Activated T-cell treated with anti-CD3 and anti-CD28 coated beads, Interleukin-2, amount 50 U/mL, for 24 hours (primary cell): ENCODE results near the gene NHSL2.
"Not testable (repeated sequence)": the region's sequence is repeated elsewhere in the genome, so short reads cannot be mapped to it uniquely, and the experiment has no call there.

Source experiments
- DNase-seq: peaks from one replicate; pipeline ENCODE4 v3.0.0-alpha.2; 2020
- H3K27ac Mint-ChIP-seq: 2 replicates; pipeline ENCODE4 v1.8.0; 2020; ENCODE audit warnings: mild to moderate bottlenecking, mixed read lengths
- H3K27me3 Mint-ChIP-seq: 2 replicates; pipeline ENCODE4 v1.8.0; 2020; ENCODE audit warnings: mixed read lengths
- H3K36me3 Mint-ChIP-seq: 2 replicates; pipeline ENCODE4 v1.8.0; 2020; ENCODE audit warnings: low read depth, mixed read lengths
- H3K4me1 Mint-ChIP-seq: 2 replicates; pipeline ENCODE4 v1.8.0; 2020; ENCODE audit warnings: low read depth, mixed read lengths
- H3K4me3 Mint-ChIP-seq: 2 replicates; pipeline ENCODE4 v1.8.0; 2020; ENCODE audit warnings: mild to moderate bottlenecking, moderate library complexity, mixed read lengths
- H3K9me3 Mint-ChIP-seq: 2 replicates; pipeline ENCODE4 v1.8.0; 2020; ENCODE audit warnings: mixed read lengths

NHSL2 gene

DNA sequence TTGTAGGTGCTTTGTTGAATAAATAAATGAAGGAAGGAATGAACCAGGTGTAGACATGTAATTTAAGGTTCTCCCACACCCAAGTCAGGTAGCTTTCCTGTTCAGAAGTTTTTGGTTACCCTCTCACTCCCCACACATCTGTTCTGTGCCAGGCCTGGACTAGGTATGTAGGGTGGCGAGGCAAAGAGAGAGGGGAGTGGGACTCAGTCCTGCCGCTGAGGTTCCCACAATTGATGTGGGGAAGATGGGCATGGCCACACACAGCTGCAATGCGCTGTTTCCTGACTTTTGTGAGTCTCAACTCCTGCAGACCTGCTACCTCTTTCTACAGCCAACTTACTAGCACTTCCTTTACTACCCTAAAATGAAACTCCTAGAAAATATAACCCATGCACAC lies 132.2 kb downstream of the NHSL2 start:
- no peak for DNase-seq
- H3K9me3 Mint-ChIP-seq, result no peaks in the 10 kb centered on the region
- H3K36me3 Mint-ChIP-seq, result no peaks in the 10 kb centered on the region
- H3K4me1 Mint-ChIP-seq, result peaks cover 18% of the 10 kb centered on the region
- no peak overlapping the region for H3K4me3 Mint-ChIP-seq
- peaks cover 53% of the 10 kb centered on the region for H3K27me3 Mint-ChIP-seq
- H3K27ac Mint-ChIP-seq, result no peak overlapping the region

DNA sequence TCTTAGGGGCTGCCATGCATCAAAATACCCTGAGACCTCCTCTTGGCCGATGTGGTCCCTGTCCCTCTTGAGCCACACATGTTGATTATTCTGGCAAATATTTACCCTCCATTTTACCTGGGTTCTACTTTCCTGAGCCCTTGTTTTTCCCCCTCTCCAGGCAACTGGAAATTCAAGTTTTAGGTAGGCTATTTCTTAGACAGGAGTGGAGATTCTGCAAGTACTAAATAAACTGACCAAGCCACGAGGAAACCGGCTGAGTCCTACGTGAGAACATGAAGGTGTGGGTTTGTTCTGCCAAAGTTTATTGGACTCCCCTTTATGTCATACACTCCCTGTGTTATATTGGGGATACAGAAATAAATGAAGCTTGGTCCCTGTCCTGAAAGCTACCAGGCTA lies 133.0 kb downstream of the NHSL2 start:
- no peak for DNase-seq
- peaks cover 56% of the 10 kb centered on the region for H3K27me3 Mint-ChIP-seq
- H3K4me3 Mint-ChIP-seq, result no peak overlapping the region
- peaks cover 18% of the 10 kb centered on the region for H3K4me1 Mint-ChIP-seq
- no peak overlapping the region for H3K27ac Mint-ChIP-seq
- no peaks in the 10 kb centered on the region for H3K36me3 Mint-ChIP-seq
- H3K9me3 Mint-ChIP-seq, result no peaks in the 10 kb centered on the region

DNA sequence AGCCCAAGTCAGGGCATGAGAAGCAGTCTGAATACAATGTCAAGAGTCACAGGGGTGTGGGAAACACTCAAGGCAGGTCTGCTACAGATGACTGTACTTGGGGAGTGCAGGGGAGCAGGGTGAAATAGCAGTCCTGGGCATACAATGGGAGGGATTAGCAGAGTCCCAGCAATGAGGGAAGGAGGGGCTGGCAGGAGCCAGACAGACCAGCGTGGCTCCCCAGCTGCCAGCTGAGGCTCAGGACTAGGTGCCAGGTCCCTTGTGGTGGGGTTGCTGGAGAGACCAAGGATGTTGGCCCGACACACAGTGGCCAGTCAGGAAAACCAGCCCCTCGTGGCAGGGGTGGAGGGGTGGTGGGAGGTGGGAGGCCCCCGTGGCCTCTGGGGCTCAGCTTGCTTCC lies 134.5 kb downstream of the NHSL2 start:
- no peak for DNase-seq
- H3K27ac Mint-ChIP-seq, result no peak overlapping the region
- H3K4me3 Mint-ChIP-seq, result no peak overlapping the region
- H3K36me3 Mint-ChIP-seq, result no peaks in the 10 kb centered on the region
- H3K9me3 Mint-ChIP-seq, result no peaks in the 10 kb centered on the region
- peaks cover 18% of the 10 kb centered on the region for H3K4me1 Mint-ChIP-seq
- peaks cover 52% of the 10 kb centered on the region for H3K27me3 Mint-ChIP-seq

DNA sequence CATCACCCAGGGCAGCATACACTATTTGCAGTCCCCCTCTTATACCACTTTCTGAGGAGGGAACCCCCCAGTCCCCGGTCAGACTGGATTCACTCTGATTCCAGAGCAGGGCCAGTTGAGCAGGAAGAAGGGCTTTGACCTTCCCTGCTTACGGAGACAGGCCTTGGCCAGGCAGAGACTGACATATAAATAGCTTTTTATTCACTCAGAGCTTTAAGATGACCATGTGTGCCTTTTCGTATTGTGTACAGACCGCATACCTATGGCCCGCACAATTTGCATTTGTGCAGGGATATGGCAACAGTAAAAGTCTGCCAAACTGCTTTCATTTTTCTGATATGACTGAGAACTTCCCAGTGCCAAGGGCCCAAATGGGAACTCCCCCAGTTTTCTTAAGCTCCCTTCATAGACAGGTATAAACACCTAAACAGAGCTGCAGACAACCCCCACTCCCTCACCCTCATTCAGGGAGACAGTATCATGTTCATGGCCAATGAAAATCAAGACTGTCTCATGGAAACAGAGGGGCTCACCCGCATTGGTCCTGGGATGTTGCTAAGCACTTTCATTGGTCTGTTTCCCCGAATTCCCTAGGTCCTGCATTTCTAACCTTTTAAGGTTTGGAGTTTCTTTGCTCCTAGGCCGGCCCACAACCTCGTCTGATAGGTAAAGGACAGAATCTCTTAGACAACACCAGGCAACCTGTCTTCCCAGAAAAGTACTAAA lies 135.1 kb downstream of the NHSL2 start:
- Mint-ChIP-seq H3K36me3 (no peaks in the 10 kb centered on the region), H3K9me3 (no peaks in the 10 kb centered on the region)

DNA sequence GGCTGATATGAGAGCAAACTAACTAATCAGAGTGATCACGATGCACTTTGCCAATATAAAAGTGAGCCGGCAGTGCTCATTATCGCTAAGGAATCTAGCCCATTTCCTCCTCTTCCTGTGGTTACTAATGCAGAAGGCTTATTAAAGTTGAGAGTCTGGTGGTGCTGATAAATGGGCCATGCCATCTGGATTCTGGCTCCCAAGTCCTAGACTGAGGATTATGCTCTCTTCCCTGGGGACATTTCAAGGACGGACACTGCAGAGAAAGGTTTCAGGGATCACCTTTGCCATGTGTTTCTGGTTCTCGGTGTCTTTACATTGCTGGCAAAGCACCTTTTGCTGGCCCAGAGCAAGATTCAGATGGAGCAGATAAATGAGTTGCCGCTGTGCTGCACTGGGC lies 135.8 kb downstream of the NHSL2 start:
- Mint-ChIP-seq H3K36me3 (no peaks in the 10 kb centered on the region), H3K4me1 (peaks cover 18% of the 10 kb centered on the region), H3K4me3 (no peak overlapping the region), H3K9me3 (no peaks in the 10 kb centered on the region), H3K27ac (no peak overlapping the region), H3K27me3 (peaks cover 50% of the 10 kb centered on the region)
- DNase-seq, result no peak

More for the DNA sequence above, 135.1 kb downstream of the NHSL2 start:
- Mint-ChIP-seq H3K4me3 (no peak overlapping the region), H3K27me3 (peaks cover 49% of the 10 kb centered on the region), H3K4me1 (peaks cover 18% of the 10 kb centered on the region), H3K27ac (no peak overlapping the region)
- no peak for DNase-seq

DNA sequence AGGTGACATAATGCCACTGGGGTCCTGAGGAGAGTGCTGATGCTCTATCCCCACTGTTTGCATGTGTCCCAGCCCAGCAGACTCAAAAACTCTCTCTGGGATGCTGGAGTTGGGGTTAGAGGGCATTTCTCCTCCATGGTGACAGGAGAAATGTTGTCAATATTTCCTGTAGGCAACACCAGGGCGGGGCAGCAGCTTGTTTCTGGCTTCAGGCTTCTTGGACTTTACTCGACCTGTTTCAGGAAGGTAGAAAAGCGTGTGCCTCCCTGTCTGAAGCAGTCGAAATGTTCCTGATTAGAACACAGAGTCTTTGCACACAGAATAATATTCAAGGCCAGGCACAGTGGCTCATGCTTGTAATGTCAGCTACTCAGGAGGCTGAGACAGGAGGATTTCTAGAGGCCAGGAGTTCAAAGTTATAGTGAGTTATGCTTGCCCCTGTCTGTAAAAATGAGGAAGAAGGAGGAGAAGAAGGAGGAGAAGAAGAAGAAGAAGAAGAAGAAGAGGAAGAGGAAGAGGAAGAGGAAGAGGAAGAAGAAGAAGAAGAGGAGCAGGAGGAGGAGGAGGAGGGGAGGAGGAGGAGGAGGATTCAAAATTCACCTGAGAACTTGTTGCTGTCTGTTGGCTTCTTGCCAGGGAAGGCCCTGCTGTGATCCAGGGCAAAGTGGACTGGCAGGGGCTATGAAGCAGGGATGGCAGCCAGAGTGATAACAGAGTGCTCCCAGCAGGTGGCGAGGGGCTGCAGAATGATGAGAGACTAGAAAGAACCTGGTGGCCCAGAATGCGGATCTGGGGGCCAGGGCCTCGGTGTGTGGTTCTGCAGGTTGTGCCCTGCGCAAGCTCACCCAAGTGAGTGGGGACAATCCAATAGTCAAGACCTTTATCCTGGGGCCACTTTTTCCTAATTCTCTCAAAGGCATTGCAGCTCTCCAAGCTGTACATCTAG lies 138.1 kb downstream of the NHSL2 start:
- H3K4me1 Mint-ChIP-seq, result peaks cover 16% of the 10 kb centered on the region
- no peak for DNase-seq
- no peaks in the 10 kb centered on the region for H3K36me3 Mint-ChIP-seq
- no peaks in the 10 kb centered on the region for H3K9me3 Mint-ChIP-seq
- H3K27me3 Mint-ChIP-seq, result peaks cover 53% of the 10 kb centered on the region
- no peak overlapping the region for H3K27ac Mint-ChIP-seq
- H3K4me3 Mint-ChIP-seq, result no peak overlapping the region

DNA sequence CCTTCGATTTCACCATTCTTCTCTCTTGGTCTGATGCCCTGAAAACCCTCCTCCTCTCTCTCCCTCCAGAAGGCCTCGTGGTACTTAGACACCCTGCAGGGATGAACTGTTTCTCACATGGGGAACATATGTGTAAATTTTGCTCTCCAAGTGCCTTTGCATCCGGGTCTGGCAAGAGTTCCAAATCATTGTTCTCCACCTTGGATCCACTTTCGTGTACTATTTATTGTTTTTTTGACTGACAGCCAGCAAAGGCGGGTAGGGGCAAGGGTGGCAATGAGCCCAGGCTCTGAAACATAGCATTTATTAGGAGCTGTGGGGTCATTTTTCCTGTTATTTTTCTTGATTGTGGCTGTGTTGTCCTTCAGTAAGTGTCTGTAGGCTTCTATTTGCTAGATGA lies 139.4 kb downstream of the NHSL2 start:
- H3K9me3 Mint-ChIP-seq, result no peaks in the 10 kb centered on the region
- no peak overlapping the region for H3K4me3 Mint-ChIP-seq
- no peaks in the 10 kb centered on the region for H3K36me3 Mint-ChIP-seq
- peaks cover 55% of the 10 kb centered on the region for H3K27me3 Mint-ChIP-seq
- no peak for DNase-seq
- peaks cover 15% of the 10 kb centered on the region for H3K4me1 Mint-ChIP-seq
- no peak overlapping the region for H3K27ac Mint-ChIP-seq

DNA sequence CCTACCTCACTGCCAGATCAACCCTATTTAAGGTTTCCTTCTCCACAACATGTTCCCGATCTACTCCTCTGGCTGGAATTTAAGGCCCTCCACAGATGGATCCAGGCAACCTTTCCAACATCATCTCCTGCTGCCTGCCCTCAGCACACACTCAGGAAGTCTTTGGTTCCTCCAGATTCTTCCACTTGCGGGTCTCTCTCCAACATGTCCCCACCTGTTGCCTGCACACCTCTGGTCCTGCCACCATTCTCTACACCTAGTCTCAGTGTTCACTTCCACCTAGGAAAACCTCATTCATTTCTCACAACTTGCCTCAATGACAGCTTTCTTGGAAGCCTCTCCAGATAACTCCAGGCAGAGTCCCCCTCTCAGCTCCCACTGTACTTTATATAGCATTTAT lies 140.9 kb downstream of the NHSL2 start:
- no peak overlapping the region for H3K27ac Mint-ChIP-seq
- H3K27me3 Mint-ChIP-seq, result peaks cover 54% of the 10 kb centered on the region
- peaks cover 6% of the 10 kb centered on the region for H3K4me1 Mint-ChIP-seq
- DNase-seq, result no peak
- no peaks in the 10 kb centered on the region for H3K9me3 Mint-ChIP-seq
- no peaks in the 10 kb centered on the region for H3K36me3 Mint-ChIP-seq
- H3K4me3 Mint-ChIP-seq, result no peak overlapping the region

DNA sequence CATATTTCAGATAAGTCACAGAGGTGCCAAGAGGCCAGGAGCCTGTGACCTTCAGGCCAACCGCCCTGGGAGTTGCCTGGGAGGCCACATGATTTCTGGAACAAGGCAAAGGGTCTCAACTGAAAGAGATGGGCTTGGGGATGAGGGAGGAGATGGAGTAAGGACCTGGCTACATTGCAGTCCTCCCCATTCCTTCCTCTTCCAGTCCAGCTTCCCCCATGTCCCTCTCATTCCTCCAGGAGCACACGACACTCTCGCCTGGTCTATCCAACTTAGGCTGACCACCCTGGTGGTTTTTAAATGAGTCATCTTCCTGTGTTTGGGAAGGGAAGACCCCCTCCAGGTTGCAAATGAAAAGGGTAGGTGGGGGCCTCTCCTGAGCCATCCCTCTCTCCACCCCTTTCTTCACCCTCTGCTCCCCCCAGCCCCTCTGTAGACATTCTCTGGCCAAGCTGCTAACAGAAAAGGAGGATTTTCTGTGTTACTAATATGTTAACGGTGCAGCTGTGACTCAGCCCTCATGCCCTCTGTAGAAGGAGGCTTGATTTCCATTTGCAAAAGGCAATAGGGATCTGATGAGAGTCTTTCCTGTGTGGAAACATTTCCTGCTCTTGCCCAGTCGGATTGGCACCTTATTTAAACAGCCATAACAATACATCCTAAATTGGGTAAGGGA lies 141.9 kb downstream of the NHSL2 start:
- no peak for DNase-seq
- Mint-ChIP-seq H3K4me3 (no peak overlapping the region), H3K4me1 (no peaks in the 10 kb centered on the region), H3K27ac (no peak overlapping the region), H3K27me3 (peaks cover 64% of the 10 kb centered on the region), H3K36me3 (no peaks in the 10 kb centered on the region), H3K9me3 (no peaks in the 10 kb centered on the region)

DNA sequence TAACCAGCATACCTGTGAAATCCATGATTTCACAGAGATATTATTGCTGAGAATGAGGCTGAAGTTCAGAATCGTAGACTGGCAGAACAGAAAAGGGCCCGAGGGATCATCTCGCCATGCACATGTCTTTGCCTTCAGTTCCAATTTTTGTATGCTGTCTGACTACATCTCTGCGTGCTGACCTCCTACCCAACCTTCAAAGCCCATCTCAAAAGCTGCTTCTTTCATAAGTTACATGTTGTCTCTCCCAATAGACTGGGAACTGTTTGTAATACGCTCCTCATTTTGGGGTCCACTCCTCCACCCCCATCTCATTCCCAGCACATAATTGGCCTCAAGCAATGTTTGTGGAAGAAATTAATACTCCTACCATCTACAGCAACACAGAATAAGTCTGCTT lies 142.9 kb downstream of the NHSL2 start:
- Mint-ChIP-seq H3K4me1 (no peaks in the 10 kb centered on the region), H3K27ac (no peak overlapping the region), H3K4me3 (no peak overlapping the region), H3K9me3 (no peaks in the 10 kb centered on the region), H3K36me3 (no peaks in the 10 kb centered on the region), H3K27me3 (peaks cover 65% of the 10 kb centered on the region)
- DNase-seq, result no peak

DNA sequence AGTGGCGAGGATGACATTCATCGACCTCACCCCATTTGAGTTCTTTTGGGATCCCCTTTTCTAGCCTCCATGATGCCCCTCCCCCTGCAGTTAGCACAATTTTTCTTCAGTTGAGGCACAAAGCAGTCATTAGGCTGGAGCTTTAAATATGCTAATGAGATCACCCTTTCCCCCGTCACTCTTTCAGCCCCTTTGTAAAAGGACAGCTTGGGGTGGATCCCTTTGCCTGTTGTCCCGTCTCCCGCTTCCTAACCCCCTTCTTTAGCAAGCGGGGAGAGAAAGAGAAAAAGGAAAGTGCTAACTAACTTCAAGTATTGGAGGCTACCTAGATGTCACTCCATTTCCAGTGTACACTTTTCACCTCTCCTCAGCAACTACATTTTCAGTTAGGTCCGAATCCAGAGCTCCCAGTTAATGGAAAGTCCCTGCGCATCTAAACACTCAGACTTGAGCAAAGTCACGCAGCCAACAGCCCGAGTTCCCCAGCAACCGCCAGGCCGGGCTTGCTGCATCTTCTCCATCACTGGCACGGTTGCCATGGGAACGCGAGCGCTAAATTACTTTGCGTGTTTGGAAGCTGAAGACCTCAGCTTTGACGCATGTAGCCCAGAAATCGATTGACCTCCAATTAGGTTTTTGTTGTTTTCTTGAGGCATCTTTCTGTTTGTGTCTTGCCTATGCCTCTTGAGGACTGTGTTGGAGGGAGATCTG lies 144.3 kb downstream of the NHSL2 start:
- H3K27me3 Mint-ChIP-seq, result peaks cover 71% of the 10 kb centered on the region
- H3K4me3 Mint-ChIP-seq, result no peak overlapping the region
- no peak overlapping the region for H3K27ac Mint-ChIP-seq

DNA sequence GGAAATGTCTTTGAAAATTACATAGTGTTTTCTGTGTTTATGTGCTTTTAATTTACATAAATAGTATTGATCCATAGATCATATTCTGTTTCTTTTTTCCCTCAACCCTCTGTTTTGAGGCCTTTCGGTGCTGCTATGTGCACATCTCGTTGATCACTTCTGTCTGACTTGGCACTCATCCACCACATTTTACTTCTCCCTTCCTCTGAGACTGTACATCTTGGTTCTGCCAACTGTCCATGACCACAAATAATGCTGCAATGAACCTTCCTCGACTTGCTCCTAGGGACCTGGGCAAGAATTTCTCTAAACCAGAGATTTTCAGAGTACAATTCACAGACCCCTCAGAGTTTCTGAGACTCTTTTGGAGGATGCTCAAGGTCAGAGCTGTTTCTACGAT lies 146.7 kb downstream of the NHSL2 start:
- no peak overlapping the region for H3K4me3 Mint-ChIP-seq
- H3K27ac Mint-ChIP-seq, result no peak overlapping the region
- no peaks in the 10 kb centered on the region for H3K36me3 Mint-ChIP-seq
- H3K4me1 Mint-ChIP-seq, result no peaks in the 10 kb centered on the region
- peaks cover 73% of the 10 kb centered on the region for H3K27me3 Mint-ChIP-seq
- no peak for DNase-seq
- no peaks in the 10 kb centered on the region for H3K9me3 Mint-ChIP-seq

More for the DNA sequence above, 144.3 kb downstream of the NHSL2 start:
- Mint-ChIP-seq H3K9me3 (no peaks in the 10 kb centered on the region), H3K36me3 (no peaks in the 10 kb centered on the region), H3K4me1 (no peaks in the 10 kb centered on the region)
- no peak for DNase-seq

DNA sequence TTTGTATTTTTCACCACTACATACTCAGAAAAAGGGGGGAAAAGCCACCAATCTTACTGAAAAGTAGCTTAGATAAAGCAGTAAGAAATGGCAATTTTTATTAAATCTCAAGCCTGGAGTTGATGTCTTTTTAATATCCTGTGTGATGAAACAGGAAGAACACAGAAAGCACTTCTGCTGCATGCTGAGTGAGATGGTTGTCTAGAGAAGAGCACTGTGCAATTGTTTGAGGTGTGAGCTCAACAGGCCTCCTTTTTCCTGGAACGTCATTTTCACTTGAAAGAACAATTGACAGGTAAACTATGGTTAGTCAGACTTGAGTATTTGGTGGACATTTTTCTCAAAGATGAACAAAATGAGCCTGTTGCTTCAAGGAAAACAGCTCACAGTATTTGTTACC lies 147.2 kb downstream of the NHSL2 start:
- H3K27me3 Mint-ChIP-seq, result peaks cover 69% of the 10 kb centered on the region
- H3K4me3 Mint-ChIP-seq, result no peak overlapping the region
- H3K9me3 Mint-ChIP-seq, result no peaks in the 10 kb centered on the region
- no peak for DNase-seq
- no peak overlapping the region for H3K27ac Mint-ChIP-seq
- no peaks in the 10 kb centered on the region for H3K4me1 Mint-ChIP-seq
- no peaks in the 10 kb centered on the region for H3K36me3 Mint-ChIP-seq

DNA sequence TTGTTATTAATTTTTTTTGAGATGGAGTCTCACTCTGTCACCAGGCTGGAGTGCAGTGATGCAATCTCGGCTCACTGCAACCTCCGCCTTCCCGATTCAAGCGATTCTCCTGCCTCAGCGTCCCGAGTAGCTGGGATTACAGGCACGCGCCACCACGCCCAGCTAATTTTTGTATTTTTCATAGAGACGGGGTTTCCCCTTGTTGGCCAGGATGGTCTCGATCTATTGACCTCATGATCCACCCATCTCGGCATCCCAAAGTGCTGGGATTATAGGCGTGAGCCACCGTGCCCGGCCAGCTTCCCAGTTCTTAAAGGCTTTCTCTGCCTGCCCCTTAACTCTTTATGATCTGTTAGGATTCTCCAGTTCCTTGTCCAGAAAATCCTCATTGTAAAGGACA lies 147.7 kb downstream of the NHSL2 start:
- not testable (repeated sequence) for H3K27ac Mint-ChIP-seq, H3K4me1 Mint-ChIP-seq, H3K9me3 Mint-ChIP-seq, H3K4me3 Mint-ChIP-seq, H3K36me3 Mint-ChIP-seq, DNase-seq
- peaks cover 69% of the 10 kb centered on the region for H3K27me3 Mint-ChIP-seq
